HPDE6-E6E7 (cell line): ENCODE results near the gene ARNT2.

Experiments
- DNase-seq: peaks from one replicate; pipeline ENCODE4 v3.0.0; 2011; ENCODE audit warnings: missing footprints; ENCODE audit errors: extremely low spot score

Gene ARNT2

GRCh38 chr15:80594091-80594889 lies 190.1 kb downstream of the ARNT2 start:
- DNase-seq, result no peak

- no peak for DNase-seq
Observed at GRCh38 chr15:80595396-80595795, 191.2 kb downstream of the ARNT2 start.

GRCh38 chr15:80596521-80596976 lies 192.4 kb downstream of the ARNT2 start:
- no peak for DNase-seq

- no peak for DNase-seq
Observed at GRCh38 chr15:80597076-80597475, 192.9 kb downstream of the ARNT2 start.

DNA sequence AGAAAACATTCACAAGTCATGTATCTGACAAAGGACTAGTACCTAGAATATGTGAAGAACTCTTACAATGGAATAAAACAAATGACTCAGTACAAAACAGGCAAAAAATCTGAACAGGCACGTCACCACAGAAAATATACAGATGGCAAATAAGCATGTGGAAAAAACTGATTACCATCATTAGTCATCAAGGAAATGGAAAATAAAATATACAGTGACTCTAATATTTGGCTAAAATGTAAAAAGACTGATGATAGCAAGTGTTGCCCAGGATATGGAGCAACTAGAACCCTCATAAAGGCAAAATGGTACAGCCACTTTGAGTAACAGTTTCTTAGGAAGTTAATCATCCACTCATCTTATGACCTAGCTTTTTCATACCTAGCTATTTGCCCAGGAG lies 195.2 kb downstream of the ARNT2 start:
- no peak for DNase-seq

GRCh38 chr15:80600626-80601025 lies 196.4 kb downstream of the ARNT2 start:
- no peak for DNase-seq

GRCh38 chr15:80601256-80601655 lies 197.1 kb downstream of the ARNT2 start:
- DNase-seq, result no peak

DNA sequence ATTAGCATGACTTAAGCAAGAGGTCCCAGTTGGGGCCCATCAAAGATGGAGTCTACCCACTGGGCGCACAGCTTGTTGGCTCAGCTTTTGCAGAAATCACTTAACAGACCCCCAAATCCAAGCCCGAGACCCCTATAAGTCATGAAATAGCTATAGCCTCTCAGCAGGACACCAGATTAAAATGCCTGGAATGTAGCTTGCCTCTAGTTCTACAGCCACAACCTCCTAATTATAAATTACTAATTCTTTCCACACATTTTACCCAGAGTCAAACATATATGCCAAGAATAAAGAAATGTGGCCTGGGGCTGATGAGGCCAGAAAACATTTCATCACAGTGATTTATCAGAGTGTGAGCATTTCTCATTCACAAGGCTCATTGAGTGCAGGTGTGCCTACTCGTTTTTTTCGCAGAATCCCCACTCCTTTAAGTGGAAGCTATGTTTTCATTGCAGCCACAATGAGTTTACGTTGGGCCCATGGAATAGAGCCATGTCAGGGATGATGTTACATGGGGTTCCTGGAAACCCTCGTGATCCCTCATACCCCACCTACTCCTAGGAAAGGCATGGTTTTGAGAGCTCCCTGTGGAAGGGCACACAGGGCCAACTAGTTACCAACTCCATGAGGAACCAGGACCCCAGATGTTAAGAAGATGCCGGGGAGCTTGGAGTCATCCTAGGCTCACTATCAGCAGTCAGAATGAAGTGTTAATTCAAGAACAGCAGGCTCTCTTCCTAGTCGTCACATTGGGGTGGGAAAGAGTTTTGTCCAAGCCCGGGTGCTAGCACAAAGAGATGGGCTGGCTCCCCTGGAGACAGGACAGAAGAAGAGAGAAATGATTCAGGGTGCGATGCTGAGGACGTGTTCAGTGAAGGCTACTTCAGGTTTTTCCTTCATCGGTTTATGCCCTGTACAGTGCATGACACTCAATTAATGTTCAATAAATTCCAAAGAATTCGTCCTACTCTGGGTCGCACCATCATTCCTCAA lies 200.7 kb downstream of the ARNT2 start:
- no peak for DNase-seq

DNA sequence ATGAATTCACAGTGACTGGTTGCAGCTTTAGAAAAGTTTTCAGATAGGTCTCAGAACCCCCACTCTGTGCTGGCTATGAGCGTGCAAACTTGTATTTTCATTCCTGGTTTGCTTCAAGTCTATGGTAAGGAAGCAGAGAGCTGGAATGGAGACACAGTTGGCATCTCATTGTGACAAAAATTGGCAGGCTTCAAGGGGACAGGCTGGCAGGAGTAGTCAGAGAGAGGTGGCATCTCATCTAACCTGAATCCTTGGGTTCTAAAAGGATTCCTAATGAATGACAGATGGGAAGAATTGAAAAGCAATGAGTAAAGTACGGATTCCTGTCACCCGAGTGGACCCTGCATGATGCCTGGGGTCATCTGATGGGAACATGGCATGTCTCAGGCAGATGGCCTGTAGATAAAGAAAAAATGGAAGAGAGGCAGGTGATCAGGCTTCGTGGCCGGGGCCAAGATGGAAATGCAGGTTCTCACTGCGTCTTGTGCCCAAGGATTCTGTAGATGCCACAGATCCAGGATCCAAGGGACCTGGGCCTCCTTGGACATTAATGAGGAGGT lies 201.5 kb downstream of the ARNT2 start:
- DNase-seq, result no peak

DNA sequence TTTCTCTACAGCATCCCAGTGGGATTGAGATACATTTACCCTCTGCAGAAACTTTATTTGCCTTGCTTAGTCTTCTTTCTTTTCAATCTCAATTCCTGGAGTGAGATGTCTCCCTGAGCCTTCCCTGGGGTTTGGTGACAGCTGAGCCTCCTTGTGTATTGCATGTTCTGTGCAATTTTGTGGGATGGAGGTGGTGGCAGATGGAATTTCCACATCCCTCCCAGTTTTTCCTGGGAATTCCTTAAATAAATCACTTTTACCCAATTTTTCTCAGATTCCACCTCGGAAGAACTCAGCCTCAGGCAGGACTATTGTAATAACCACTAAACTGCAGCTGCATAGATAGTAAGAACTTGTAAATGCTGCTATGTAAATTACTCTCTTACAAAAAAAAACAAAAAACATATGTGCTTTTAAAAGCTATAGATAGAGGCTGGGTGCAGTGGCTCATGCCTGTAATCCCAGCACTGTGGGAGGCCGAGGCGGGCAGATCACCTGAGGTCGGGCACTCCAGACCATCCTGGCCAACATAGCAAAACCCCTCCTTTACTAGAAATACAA lies 202.4 kb downstream of the ARNT2 start:
- DNase-seq, result no peak

DNA sequence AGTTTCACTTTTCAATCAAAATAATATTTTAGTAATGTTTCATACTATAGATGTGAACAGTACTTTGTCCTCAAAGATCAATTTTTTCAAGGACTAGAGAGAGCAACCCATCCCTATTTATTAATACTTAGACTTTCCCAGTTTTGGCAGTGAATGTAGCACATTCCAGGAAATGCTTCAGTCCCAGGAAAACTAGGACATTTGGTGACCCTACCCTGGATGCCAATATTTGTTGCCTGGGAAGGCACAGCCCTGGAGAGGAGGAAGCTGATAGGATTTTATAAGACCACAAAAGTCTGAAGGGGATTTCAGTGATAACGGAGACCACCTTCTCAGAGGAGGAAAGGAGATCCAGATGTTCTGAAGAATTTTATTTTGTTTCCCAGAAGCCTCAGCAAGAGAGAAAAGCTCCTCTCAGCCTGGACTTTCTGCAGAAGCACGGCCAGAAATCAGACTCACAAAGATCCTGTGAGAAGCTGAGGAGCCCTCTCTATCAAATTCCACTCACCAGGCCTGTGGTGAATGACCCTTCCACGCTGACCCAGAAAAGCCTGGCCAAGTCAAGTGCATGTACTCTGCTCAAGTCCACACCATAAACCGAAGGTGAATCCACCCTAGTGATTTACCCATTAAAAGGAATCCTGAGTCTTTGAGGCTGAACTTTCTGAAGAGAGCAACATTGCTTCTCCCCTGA lies 203.3 kb downstream of the ARNT2 start:
- DNase-seq, result no peak

DNA sequence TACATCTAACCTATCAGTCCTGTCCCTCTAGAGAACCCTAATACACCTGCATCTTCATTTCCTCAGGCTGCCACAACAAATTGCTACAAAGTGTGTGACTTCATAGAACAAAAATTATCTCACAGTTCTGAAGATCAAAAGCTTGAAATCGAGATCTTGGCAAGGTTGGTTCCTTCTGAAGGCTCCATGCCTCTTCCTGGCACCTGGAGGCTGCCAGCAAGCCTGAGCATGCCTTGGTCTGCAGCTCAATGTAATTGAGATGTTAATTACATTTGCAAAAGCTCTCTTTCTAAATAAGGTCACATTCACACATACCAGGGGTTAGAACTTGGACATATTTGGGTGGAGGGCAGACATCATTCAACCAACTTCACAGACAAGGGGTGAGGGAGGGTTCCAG lies 204.5 kb downstream of the ARNT2 start:
- no peak for DNase-seq

GRCh38 chr15:80609091-80609490 lies 204.9 kb downstream of the ARNT2 start:
- no peak for DNase-seq

- no peak for DNase-seq
Observed at GRCh38 chr15:80609512-80609946, 205.3 kb downstream of the ARNT2 start.

DNA sequence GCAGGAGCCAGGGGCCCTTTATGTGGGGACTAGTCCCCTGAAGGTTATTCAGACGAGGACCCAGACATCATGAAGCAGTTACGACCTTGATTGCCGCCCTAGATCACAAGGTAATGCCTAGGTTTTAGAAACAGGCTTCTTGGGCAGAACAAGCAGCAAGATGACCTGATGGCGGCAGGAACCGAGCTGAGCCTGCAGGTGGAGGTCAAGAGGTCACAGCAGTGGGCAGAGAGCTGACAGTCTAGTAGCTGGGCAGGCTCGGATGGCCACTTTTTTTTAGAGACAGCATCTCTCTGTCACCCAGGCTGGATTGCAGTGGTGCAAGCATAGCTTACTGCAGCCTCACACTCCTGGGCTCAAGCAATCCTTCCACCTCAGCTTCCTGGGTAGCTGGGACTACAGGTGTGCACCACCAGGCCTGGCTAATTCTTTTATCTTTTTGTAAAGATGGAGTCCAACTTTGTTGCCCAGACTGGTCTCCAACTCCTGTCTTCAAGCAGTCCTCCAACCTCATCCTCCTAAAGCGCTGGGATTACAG lies 207.4 kb downstream of the ARNT2 start:
- DNase-seq, result no peak

- DNase-seq, result no peak
Observed at GRCh38 chr15:80612118-80612823, 208.1 kb downstream of the ARNT2 start.

DNA sequence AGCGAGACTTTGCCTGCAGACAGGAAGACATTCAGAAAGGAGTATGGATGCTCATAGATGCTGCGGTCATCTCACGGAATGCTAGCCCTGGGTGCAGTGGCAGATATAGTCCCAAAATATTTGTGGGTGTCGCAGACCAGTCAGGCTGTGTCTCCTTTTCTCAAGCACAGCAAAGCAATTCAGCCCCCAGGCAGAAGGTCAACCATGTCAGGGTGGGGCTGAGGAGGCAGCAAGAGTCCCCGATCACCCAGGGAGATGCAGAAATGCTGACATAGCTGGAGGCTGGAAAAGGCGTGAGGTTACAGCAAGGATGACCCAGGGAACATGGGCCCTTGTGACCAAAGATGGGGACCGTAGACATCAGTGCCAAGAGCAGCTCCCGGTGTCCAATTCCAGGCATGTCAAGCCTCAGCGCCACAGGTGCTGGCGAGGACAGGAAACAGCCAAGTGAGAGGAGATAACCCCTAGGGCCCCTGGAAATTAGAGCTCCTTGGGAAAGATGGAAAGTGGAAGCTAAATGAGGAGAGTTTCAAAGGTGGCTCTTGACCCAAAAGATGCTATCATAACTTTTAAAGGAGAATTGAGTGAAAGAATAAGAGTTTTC lies 209.7 kb downstream of the ARNT2 start:
- DNase-seq, result no peak

DNA sequence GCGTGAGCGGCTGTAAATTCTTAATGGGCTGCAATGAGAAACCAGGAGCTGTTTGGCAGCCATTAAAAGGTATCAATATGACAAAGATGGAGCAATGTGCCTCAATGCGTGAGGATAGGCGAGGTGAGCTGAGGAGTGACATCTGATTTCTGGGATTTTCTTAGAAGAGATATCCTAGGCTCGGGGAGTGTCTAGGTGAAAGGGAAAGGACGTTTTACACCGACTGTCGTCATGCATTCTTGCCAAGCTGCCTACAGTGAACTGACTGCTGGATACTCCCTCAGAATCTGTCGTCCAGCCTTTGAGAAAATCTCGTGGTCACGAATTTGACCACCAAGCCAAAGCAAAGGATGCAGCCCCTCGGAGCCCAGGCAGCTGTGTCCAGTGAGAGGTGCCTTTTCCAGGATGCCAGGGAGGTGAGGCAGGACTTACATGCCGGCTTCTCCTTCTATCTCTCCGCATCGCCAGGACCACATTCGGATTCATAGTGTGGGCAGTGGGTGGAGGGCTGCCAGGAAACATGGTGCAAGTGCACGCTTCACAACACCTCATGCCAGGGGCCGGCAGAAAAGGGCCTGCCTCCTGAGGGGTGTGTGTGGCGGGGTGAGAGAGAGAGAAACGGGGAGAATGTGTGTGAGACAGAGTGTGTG lies 210.7 kb downstream of the ARNT2 start:
- no peak for DNase-seq

GRCh38 chr15:80615361-80615736 lies 211.2 kb downstream of the ARNT2 start:
- DNase-seq, result no peak
